HL-60/S4 (cell line): ENCODE measurements around the gene DRC7.
"Not testable (repeated sequence)": the region's sequence is repeated elsewhere in the genome, so short reads cannot be mapped to it uniquely, and the experiment has no call there.

Experiments
- in situ Hi-C: fragments of 300-500 bp; cut with MboI; formaldehyde crosslinking; loops from 2 replicates; pipeline ENCODE4 v1.14.3; 2022; ENCODE audit warnings: low sequenced_read_pairs

Gene DRC7

DNA sequence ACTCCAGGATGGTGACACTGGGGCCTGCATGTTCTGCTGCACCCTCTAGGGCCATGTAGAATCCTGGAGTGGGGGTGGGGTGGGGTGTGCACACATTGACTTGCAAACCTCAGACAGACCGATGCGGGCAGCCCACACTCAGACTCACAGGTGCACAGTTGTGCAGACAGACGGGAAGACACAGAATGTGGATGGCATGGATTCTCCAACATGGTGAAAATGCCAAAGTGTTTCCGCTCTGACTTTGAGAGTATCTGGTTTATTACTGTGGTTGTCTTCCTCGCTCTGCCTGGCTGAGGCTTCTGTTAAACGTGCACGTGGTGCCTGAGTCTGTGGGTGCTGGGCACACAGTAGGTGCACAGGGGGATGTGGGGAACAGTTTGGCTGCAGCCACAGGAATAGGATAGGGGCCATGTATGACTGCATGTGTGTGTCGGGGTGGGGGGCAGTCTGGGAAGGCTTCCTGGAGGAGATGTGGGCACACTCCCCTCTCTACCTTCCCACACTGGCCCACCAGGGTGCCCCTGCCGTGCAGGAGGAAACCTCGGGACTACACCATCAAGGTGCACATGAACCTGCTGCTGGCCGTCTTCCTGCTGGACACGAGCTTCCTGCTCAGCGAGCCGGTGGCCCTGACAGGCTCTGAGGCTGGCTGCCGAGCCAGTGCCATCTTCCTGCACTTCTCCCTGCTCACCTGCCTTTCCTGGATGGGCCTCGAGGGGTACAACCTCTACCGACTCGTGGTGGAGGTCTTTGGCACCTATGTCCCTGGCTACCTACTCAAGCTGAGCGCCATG, 35.5 kb upstream of the DRC7 start:
- in situ Hi-C loops, result no loop called here

DNA sequence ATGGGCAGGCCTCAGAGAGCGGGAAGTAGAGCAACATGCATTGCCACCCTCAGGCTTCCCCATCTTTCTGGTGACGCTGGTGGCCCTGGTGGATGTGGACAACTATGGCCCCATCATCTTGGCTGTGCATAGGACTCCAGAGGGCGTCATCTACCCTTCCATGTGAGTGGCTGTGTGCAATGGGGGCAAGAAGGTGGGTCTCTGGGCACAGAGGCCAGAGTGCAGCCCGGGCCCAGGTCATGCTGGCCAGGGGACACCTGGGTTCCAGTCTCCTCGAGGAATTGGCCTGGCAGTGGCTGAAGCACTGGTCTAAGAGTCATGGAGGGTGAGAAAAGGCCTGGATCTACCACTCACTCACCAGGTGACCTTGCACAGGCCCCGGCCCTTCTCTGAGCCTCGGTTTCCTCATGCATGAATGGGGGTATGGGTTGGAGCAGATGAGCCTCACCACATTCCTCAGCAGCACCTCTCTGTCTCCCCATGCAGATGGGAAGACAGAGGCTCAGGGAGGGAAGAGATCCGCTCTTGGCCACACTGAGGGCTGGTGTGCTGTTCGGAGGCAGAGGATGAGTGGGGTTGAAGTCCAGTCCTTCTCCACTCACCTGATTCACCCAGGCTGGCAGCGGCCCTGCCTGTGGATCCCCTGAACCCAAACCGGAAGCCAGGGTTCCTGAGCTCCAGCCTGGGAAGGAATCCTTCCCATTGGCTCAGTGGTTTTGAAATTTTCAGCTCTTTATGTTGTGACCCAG, 33.7 kb upstream of the DRC7 start:
- in situ Hi-C loops, result no loop called here

DNA sequence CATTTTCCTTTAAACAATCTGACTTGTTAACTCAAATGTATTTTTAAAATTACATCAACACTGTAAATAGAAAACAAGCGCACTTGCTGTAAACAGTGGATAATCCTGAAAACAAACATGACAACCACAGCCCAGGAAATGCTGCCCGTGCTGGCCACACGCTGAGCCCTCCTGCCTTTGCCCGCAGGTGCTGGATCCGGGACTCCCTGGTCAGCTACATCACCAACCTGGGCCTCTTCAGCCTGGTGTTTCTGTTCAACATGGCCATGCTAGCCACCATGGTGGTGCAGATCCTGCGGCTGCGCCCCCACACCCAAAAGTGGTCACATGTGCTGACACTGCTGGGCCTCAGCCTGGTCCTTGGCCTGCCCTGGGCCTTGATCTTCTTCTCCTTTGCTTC, 33.1 kb upstream of the DRC7 start:
- in situ Hi-C loops, result no loop called here

DNA sequence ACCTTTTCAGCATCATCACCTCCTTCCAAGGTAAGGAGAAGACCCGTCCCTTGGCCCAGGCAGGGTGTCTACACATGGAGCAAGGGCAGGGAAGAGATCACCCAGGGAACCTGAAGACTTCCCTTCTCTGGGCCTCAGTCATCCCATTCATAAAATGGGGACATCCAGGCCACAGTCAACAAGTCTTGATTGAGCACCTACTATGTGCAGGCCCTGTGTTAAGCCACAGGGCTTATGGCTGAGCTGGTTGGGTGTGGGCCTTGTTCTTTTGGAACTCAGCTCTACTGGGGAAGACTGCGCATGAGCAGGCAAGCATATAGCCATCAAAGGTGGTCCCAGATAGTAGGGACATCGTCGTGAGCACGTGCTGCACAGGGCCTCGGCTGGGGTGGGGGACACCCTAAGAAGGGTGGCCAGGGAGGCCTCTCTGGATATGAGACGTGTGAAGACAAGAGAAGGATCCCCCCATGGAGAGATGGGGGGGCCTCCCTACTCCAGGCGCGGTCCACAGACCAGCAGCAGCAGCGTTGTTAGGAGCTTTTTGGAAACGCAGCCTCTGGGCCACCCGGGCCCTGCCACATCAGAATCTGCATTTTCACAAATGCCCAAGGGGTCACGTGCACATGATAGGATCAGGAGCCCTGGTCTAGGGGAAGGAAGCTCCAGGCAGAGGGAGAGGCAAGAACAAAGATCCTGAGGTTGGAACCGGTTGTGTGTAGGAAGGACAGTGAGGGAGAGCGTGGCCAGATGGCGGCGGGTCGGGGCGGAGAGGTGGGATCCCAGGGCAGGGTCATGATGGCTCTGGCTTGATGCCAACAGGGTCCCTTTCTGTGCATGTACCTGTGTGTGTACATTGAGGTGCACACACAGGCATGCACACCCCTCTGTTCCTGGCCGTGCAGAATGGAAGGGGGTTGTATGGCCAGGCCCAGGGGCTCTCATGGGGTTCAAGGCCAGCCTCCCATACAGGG, 32.4 kb upstream of the DRC7 start:
- in situ Hi-C loops, result no loop called here

DNA sequence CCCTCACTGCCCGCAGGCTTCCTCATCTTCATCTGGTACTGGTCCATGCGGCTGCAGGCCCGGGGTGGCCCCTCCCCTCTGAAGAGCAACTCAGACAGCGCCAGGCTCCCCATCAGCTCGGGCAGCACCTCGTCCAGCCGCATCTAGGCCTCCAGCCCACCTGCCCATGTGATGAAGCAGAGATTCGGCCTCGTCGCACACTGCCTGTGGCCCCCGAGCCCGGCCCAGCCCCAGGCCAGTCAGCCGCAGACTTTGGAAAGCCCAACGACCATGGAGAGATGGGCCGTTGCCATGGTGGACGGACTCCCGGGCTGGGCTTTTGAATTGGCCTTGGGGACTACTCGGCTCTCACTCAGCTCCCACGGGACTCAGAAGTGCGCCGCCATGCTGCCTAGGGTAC, 31.2 kb upstream of the DRC7 start:
- in situ Hi-C loops, result no loop called here

DNA sequence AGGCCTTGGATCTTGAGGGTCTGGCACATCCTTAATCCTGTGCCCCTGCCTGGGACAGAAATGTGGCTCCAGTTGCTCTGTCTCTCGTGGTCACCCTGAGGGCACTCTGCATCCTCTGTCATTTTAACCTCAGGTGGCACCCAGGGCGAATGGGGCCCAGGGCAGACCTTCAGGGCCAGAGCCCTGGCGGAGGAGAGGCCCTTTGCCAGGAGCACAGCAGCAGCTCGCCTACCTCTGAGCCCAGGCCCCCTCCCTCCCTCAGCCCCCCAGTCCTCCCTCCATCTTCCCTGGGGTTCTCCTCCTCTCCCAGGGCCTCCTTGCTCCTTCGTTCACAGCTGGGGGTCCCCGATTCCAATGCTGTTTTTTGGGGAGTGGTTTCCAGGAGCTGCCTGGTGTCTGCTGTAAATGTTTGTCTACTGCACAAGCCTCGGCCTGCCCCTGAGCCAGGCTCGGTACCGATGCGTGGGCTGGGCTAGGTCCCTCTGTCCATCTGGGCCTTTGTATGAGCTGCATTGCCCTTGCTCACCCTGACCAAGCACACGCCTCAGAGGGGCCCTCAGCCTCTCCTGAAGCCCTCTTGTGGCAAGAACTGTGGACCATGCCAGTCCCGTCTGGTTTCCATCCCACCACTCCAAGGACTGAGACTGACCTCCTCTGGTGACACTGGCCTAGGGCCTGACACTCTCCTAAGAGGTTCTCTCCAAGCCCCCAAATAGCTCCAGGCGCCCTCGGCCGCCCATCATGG, 30.5 kb upstream of the DRC7 start:
- in situ Hi-C loops, result no loop called here

DNA sequence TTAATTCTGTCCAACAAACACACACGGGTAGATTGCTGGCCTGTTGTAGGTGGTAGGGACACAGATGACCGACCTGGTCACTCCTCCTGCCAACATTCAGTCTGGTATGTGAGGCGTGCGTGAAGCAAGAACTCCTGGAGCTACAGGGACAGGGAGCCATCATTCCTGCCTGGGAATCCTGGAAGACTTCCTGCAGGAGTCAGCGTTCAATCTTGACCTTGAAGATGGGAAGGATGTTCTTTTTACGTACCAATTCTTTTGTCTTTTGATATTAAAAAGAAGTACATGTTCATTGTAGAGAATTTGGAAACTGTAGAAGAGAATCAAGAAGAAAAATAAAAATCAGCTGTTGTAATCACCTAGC, 30.0 kb upstream of the DRC7 start:
- in situ Hi-C loops, result no loop called here

DNA sequence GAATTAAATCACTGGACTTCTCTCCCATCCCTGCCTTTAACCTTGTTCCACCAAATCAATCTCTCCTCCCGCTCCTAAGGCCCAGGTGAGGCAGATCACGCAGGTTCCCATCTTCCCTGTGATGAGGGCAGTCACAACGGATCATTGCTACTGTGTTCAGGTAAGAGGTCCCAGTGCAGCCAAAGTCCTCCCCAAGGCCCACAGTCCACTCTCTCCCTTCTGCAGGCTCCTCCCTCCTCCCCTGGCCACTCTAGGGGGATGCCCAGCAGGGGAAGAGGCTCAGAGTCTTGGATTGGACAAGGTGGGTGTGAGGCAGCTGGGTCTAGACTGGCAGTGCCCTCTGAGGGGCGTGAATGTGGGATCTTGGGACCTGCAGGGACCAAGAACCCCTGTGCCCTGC, 29.1 kb upstream of the DRC7 start:
- in situ Hi-C loops, result no loop called here

DNA sequence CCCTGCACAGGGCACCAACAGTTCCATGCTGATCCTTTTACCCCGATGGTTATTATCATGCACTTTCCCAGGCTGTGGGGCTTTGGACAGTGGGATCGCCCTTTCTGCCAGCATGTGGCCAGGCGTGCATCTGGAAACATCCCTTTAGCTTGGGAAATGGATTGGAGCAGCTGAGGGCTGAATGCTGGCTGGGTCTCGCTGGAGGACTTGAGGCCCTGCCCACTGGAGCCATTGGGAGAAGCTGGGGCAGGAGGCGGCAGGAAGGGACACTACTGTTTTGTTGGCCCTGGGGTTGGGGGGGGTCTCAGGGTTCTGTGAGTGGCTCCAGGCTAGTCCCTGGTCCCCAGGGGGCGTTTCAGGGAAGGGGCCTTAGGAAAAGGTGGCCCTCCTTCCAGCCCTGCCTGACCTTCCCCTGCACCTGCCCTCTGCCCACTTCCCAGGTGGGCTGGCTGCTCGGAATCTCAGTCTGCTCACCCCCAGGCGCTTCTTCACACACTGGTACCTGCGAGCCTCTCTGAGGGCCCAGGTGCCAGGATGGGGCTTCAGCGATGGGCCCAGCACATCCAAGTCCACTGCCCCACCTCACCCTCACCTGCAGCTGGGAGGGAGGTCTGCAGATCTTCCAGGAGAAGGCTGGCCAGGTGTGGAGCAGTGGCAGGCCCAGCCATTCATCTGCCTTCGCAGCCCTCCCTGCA, 28.1 kb upstream of the DRC7 start:
- in situ Hi-C loops, result no loop called here

DNA sequence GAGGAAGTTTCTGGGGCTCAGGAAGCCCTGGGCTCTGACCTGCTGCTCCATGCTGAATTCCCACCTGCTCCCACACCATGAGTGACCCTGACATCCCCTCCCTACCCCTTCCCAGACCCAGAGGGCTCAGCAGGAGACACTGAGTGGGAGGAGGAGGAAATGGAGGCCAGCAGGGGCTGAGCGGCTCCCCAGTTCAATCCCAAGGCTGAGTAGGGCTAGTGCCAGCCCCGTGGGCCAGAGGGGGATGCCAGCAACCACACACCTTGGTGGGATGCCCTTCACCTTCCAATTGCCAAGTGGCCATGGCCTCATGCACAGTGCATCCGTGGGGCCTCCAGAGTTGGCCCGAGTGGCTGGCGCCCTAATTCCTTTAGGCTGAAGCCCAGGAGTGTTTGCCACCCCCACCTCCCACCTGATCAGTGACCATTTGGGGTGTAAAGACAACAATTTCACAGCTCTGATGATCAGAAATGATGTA, 27.5 kb upstream of the DRC7 start:
- in situ Hi-C loops, result no loop called here

DNA sequence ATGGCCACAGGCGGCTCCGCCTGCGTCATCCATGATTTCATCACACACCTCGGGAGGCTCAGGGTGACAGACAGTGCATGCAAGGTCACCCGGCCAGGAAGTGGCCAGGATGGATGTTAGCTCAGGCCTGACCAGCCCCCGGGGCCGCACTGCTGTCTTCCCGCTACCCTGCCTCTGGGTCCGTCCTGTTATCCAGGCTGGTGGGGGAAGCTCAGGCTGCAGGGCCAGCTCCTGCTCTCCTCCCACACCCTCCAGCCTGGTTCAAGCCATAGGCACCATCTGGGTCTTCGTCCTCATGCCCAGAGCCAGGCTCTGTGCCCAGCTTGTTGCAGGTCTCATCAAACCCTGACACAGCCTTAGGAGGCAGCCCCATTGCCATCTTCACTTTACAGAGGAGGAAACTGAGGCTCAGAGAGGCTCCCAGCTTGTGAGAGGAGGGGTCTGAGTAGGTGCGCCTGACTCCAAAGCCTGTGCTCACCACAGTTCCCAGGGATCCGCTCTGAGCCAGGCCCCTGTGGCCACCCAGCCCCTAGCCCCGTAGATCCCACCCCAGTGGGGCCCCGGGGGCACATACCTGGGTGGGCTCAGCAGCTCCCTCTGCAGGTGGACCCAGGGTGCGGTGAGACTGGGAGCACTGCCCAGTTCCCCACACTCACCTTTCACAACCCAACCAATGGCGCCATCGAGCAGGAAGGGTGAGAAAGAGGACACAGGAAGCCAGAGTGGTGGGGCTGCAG, 26.9 kb upstream of the DRC7 start:
- in situ Hi-C loops, result no loop called here

DNA sequence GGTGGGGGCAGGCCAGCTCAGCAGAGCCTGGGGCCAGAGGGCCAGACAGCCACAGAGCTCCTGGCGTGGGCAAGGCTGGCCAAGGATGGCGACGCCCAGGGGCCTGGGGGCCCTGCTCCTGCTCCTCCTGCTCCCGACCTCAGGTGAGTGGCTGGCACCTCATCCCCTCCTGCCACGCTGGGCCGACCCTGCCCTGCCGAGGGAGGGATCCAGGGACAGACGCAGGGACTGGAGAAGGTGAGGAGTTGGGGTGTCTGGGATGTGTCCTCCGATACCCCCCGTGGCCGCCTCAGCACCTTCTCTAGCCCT, 26.4 kb upstream of the DRC7 start, which contains the start of gene ADGRG3:
Gene ADGRG3 (plus strand): TSS at position 44 of the 309 bp plus-strand sequence. CDS start 42 bp downstream, at position 86.
- in situ Hi-C loops, result no loop called here

DNA sequence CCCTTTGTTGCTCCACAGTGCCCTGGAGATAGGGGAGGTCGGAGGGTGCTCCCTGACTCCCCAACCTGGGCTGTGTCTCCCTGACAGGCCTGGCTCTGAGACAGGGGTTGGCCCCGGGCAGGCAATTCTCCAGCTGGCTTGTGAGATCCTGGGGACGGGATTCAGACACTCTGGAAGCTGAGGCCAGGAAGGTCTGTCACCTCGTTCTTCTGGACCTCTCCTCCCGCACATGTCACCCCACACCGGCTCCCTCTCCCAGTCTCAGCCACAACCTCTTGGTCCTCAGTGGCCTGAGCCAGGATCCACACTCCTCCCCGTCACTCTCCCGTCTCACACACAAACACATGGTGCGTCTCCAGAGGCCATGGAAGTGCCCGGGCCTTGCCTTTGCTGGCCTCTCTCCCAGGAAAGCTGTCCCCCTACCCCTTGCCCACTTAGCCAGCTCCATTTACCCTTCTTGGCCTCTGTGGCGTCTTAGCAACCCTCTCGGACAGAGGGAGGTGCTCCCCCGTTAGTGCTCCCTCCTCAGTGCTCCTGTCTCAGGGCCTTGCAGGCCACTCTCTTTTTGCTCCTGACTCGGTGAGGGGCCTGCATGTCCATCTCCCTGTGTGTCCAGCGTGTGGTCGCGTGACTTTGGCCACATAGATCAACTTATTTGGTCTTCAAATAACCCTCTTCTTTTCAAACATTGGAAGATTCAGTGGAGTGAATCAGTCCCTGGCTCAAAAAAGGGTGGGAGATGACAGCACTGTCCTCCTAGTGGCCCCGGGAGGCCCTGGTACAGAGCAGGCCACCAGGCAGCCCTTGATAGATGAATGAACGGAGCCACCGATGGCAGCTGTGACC, 25.8 kb upstream of the DRC7 start:
- in situ Hi-C loops, result no loop called here

DNA sequence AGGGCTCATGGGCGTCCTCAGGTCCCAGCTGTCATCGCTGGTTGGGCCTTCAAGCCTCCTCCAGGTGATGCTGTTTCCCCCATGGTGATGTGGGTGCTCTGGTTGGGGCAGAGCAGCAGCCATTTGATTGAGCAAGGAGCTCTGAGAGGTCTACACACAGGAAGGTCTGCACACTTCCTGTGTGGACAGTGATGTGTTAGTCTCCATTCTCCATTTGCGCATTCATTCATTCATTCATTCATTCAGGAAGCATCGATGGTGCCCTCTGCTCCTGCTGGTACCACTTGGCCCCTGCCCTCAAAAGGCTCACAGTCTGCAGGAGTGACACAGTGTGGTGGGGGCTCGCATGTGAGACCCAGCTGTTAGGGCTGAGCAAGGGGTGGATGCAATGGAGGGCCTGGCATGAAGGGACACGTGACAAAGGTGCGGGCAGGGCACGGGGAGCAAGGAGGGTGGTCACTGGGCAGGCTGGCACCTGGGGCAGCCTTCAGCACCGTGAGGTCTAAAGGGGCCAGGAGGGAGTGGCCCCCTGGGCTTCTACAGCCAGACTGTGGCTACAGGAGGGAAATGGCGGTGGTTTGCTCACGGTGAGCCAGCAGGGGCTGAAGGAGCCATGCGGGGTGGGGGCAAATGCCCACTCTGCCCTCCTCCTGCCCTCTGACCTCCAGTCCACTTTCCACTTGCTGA, 25.0 kb upstream of the DRC7 start:
- in situ Hi-C loops, result no loop called here

DNA sequence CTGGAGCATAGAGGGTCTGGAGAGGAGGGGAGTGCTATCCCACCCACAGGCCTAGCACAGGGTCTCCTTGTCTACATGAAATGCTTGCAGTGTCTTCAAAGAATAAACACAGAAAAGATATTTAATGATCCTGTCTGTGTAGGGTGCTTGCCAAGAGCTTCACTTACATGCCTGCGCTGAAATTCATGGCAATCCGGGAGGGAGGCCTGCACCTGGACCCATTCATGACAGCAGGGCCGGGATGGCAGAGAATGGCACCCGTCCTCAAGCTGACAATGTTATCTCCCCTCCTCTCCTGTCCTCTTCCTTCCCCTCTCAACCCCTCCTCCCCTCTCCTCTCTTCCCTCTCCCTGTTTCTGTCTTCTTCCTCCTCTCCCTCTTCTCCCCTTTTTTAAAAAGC, 24.4 kb upstream of the DRC7 start:
- in situ Hi-C loops, result no loop called here

DNA sequence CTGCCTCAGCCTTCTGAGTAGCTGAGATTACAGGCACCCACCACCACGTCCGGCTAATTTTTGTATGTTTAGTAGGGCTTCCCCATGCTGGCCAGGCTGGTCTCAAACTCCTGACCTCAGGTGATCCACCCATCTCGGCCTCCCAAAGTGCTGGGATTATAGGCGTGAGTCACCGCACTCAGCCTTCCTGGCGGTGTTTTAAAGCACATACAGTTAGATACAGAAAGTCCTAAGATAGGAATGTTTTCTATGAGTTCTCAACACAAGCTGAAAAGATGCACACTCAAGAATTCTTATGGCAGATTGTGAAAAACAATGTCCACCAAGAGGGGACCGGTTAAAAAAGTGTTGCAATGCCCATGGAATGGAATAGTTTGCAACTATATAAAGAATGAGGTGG, 23.2 kb upstream of the DRC7 start:
- in situ Hi-C loops, result not testable (repeated sequence)

DNA sequence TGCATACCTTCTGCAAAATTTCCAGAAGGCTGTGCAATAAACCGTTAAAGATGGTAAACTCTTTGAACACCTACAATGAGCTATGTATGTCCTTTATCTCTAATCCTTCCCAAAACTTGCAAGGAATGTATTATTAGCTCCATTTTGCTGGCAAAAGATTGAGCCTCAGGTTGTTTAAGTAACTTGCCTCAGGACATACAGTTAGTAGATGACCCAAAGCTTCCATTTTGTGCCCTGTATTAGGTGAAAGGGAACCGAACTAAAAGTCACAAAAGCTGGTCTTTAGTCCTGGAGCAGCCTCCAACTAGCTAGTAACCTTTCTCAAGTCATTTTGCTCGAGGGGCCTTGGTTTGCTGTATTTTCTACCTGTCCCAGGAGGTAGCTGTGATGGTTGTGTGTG, 22.2 kb upstream of the DRC7 start:
- in situ Hi-C loops, result no loop called here

DNA sequence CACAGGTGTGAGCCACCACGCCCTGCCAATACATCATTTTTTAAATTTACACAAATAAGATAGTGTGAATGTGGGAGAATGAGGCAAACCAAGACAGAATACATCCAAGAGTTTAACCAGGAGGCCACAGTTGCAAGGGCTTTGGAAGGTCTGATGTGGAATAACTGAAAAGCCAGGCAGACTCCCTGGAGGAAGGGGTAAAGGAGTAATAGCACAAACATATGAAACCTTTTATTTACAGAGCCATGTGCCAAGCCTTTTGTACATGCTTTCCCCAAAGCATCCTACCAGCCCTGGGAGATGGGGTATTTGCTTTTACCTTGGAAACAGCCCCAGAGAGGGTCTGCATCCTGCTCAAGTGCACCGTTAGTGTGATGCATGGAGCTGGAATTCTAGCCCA, 21.8 kb upstream of the DRC7 start:
- in situ Hi-C loops, result no loop called here
